ENCODE data around the gene LGR5. TPM values are rescaled to one million over a fixed set of nuclear protein-coding genes. Genes with fewer than 3 reads are reported as not detected.

LGR5 gene
- total RNA-seq, 1 experiment from 2014 or later: 0.04 TPM

- no peaks in the 10 kb centered on the region for H3K9me3 ChIP-seq (ENCODE audit: low read length)
- no peak for ATAC-seq
Observed at GRCh38 chr12:71469258-71469750, 29.7 kb downstream of the LGR5 start.

GRCh38 chr12:71472441-71472911 is 32.9 kb downstream of the LGR5 start:
- H3F3A ChIP-seq (ENCODE audit: low read length, unreplicated experiment): no peaks in the 10 kb centered on the region
- no peaks in the 10 kb centered on the region for H3K9me2 ChIP-seq (replicated peaks; ENCODE audit: low read length)
- H3K4me3 ChIP-seq (ENCODE audit: low read length): no peak overlapping the region
- H2AFZ ChIP-seq (ENCODE audit: low read length): no peak overlapping the region
- TF ChIP-seq EZH2phosphoT487 (IDR thresholded peaks at IDR 0.05; ENCODE audit: borderline replicate concordance, low read length) (no peak), CTCF (conservative IDR thresholded peaks at IDR 0.05; ENCODE audit: low read depth, low read length) (no peak)
- no peak for DNase-seq
- H3K27me3 ChIP-seq (ENCODE audit: low read length): peaks cover 10% of the 10 kb centered on the region; the same call in 1 of the 2 replicates
- no peaks in the 10 kb centered on the region for H3K36me3 ChIP-seq (ENCODE audit: low read depth, low read length)
- intact Hi-C loops (cut with micrococcal nuclease): loop anchor here (10.0 kb wide), 1 partner anchor 58 kb away; no protein-coding TSS in a partner anchor
- CTCF ChIA-PET: no interaction called here
- no TSS peak for BruUV-seq (replicated peaks)
- no peaks in the 10 kb centered on the region for H4K20me1 ChIP-seq (ENCODE audit: low read length)
- no peaks in the 10 kb centered on the region for H3K4me1 ChIP-seq (ENCODE audit: insufficient read depth, low read length)
- H3K27ac ChIP-seq (ENCODE audit: low read length): no peak overlapping the region
- no peaks in the 10 kb centered on the region for H3K9me3 ChIP-seq (ENCODE audit: low read length)
- no peak for ATAC-seq
- H3K4me2 ChIP-seq (ENCODE audit: low read length): no peak overlapping the region
- H3K9ac ChIP-seq (ENCODE audit: low read length): no peak overlapping the region
- no peaks in the 10 kb centered on the region for H3K79me2 ChIP-seq (ENCODE audit: low read length)
- POLR2A ChIA-PET (ENCODE audit: unreplicated experiment): no interaction called here

More at GRCh38 chr12:71469258-71469750, 29.7 kb downstream of the LGR5 start:
- no peak overlapping the region for H2AFZ ChIP-seq (ENCODE audit: low read length)
- POLR2A ChIA-PET (ENCODE audit: unreplicated experiment): no interaction called here
- TF ChIP-seq EZH2 (IDR thresholded peaks at IDR 0.05; ENCODE audit: low read length, unreplicated experiment): no peak
- TF ChIP-seq EZH2phosphoT487 (IDR thresholded peaks at IDR 0.05; ENCODE audit: borderline replicate concordance, low read length): no peak
- no peak for TF ChIP-seq CTCF (conservative IDR thresholded peaks at IDR 0.05; ENCODE audit: low read depth, low read length)
- DNase-seq: peak; percentile 31
- intact Hi-C loops (cut with micrococcal nuclease): no loop called here
- H3F3A ChIP-seq (ENCODE audit: low read length, unreplicated experiment): no peaks in the 10 kb centered on the region
- H3K4me2 ChIP-seq (ENCODE audit: low read length): no peak overlapping the region
- H4K20me1 ChIP-seq (ENCODE audit: low read length): no peaks in the 10 kb centered on the region
- no peaks in the 10 kb centered on the region for H3K4me1 ChIP-seq (ENCODE audit: insufficient read depth, low read length)
- no peaks in the 10 kb centered on the region for H3K9me2 ChIP-seq (replicated peaks; ENCODE audit: low read length)
- H3K4me3 ChIP-seq (ENCODE audit: low read length): no peak overlapping the region
- no TSS peak for BruUV-seq (replicated peaks)
- H3K36me3 ChIP-seq (ENCODE audit: low read depth, low read length): no peaks in the 10 kb centered on the region
- no peak overlapping the region for H3K9ac ChIP-seq (ENCODE audit: low read length)
- H3K27me3 ChIP-seq (ENCODE audit: low read length): peaks cover 36% of the 10 kb centered on the region
- no peak overlapping the region for H3K27ac ChIP-seq (ENCODE audit: low read length)
- CTCF ChIA-PET: no interaction called here
- no peaks in the 10 kb centered on the region for H3K79me2 ChIP-seq (ENCODE audit: low read length)

DNA sequence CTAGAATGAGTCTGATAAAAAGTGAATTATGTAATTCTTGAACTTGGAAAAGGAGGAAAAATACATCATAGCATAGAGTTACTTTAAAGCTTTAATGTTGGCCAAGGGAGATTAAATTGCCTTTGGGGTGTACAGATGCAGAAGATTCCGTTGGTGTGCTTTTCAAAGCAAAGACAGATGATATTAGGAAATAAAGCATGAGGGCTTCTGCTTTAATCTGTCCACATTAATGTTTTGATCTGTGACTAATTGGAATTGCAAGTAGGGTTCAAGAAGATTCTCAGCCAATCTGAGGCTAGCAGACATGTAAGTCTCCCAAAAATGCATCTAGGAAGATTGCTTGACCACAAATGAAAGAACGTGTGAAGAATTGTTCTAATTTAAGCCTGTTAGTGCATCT is 35.2 kb downstream of the LGR5 start:
- Histone ChIP-seq H3K4me3 (ENCODE audit: low read length) (no peak overlapping the region), H3K9ac (ENCODE audit: low read length) (no peak overlapping the region), H3K27me3 (ENCODE audit: low read length) (peaks cover 5% of the 10 kb centered on the region; the same call in 1 of the 2 replicates), H2AFZ (ENCODE audit: low read length) (no peak overlapping the region), H3K4me1 (ENCODE audit: insufficient read depth, low read length) (no peaks in the 10 kb centered on the region), H3K27ac (ENCODE audit: low read length) (no peak overlapping the region), H3K4me2 (ENCODE audit: low read length) (no peak overlapping the region), H3F3A (ENCODE audit: low read length, unreplicated experiment) (no peaks in the 10 kb centered on the region), H3K9me2 (replicated peaks; ENCODE audit: low read length) (no peaks in the 10 kb centered on the region), H3K9me3 (ENCODE audit: low read length) (no peaks in the 10 kb centered on the region), H3K36me3 (ENCODE audit: low read depth, low read length) (no peaks in the 10 kb centered on the region), H3K79me2 (ENCODE audit: low read length) (no peaks in the 10 kb centered on the region), H4K20me1 (ENCODE audit: low read length) (no peaks in the 10 kb centered on the region)
- ChIA-PET CTCF (no interaction called here), POLR2A (ENCODE audit: unreplicated experiment) (no interaction called here)
- intact Hi-C loops (cut with micrococcal nuclease): loop anchor here (10.0 kb wide), 1 partner anchor 60 kb away; no protein-coding TSS in a partner anchor
- no peak for DNase-seq
- no peak for ATAC-seq
- BruUV-seq (replicated peaks): no TSS peak
- TF ChIP-seq CTCF (conservative IDR thresholded peaks at IDR 0.05; ENCODE audit: low read depth, low read length): no peak
- TF ChIP-seq EZH2 (IDR thresholded peaks at IDR 0.05; ENCODE audit: low read length, unreplicated experiment): no peak

Measured in PC-3 (cell line).